ENCODE measurements around the gene RNF5.
A peak's percentile ranks its signal among the peaks of the same experiment; 100 is the strongest.
"Not testable (repeated sequence)": the region's sequence is repeated elsewhere in the genome, so short reads cannot be mapped to it uniquely, and the experiment has no call there.

RNF5 gene

DNA sequence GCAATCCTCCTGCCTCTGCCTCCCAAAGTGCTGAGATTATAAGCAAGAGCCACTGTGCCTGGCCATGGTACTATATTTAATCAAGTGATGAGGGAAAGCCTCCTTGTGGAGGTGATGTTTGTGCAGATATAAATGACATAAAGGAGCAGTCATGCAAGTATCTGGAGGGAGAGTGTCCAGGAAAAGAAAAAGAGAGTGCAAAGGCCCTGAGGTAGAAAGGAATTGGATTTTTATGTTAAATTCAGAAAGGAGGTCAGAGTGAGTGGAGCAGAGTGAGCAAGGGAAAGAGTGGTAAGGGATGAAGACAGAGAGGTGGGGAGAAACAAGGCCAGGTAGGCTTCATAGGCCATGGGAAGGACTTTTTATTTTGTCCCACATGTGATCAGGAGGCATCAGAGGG is 40.8 kb upstream of the RNF5 start:
- no peak for DNase-seq (ENCODE audit: low read depth)
- TF ChIP-seq, protein P1, sequence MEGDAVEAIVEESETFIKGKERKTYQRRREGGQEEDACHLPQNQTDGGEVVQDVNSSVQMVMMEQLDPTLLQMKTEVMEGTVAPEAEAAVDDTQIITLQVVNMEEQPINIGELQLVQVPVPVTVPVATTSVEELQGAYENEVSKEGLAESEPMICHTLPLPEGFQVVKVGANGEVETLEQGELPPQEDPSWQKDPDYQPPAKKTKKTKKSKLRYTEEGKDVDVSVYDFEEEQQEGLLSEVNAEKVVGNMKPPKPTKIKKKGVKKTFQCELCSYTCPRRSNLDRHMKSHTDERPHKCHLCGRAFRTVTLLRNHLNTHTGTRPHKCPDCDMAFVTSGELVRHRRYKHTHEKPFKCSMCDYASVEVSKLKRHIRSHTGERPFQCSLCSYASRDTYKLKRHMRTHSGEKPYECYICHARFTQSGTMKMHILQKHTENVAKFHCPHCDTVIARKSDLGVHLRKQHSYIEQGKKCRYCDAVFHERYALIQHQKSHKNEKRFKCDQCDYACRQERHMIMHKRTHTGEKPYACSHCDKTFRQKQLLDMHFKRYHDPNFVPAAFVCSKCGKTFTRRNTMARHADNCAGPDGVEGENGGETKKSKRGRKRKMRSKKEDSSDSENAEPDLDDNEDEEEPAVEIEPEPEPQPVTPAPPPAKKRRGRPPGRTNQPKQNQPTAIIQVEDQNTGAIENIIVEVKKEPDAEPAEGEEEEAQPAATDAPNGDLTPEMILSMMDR (conservative IDR thresholded peaks at IDR 0.05; ENCODE audit: low read depth, low read length): no peak
- no peak overlapping the region for H3K4me3 ChIP-seq (ENCODE audit: low read length)

DNA sequence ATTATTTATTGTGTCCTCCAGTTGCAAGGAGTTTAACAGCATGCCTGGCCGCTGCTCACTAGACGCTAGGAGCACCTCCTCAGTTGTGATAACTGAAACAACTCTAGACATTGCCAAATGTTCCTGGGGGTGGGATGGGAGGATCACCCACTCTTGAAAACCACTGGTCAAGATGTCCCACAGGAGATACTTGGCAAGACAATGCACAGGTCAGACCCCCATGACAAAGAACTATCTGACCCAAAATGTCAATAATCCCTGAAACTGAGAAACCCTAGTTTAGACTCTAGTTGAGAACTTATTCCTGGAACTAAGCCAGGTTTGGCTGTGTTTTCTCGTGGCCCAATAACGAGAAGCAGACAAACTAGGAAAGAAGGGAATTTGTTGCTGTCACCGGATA is 38.6 kb upstream of the RNF5 start:
- TF ChIP-seq, protein P1 (conservative IDR thresholded peaks at IDR 0.05; ENCODE audit: low read depth, low read length): no peak
- DNase-seq (ENCODE audit: low read depth): no peak
- H3K4me3 ChIP-seq (ENCODE audit: low read length): no peak overlapping the region

DNA sequence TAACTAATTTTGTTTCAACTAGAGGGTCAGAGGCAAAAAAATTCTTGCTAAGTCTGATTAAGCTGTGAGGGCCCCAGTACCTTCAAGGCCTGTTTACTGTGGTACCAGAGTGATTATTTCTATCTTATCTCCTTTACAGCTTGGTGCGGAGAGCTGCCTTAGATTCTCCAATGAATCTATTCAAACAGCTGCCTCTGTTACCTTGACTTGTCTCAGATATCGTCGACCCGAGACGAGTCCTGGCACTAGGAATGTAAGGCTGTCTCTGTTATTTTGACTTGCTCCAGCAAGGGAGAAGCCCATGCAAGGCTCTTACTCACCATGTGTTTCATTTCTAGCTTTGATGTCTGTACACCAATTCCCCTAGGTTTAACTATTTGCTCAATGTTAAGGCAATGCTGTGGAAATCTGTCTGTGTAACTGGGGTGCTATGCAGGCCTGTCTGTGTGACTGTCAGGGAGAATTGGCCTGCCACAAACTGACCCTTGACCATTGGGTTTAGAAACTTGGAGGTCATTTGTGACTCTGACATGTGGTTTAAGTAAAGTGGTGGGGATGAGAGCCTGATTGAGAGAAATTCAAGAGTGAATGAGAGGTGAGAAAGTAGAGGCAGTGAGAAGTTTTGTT is 37.7 kb upstream of the RNF5 start:
- no peak for DNase-seq (ENCODE audit: low read depth)
- TF ChIP-seq, protein P1 (conservative IDR thresholded peaks at IDR 0.05; ENCODE audit: low read depth, low read length): no peak
- no peak overlapping the region for H3K4me3 ChIP-seq (ENCODE audit: low read length)

DNA sequence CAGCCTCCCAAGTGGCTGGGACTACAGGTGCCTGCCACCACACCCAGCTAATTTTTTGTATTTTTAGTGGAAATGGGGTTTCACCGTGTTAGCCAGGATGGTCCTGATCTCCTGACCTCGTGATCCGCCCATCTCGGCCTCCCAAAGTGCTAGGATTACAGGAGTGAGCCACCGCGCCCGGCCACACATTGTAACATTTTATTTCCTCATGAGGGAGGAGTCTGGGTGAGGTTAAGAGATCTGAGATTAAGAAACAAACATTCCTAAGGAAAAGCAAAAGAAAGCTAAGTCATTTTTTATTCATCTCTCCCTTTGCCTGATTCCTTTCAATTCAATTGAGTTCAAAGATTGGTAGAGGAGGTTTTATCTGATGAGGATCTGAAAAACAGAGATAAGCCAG is 34.0 kb upstream of the RNF5 start:
- not testable (repeated sequence) for H3K4me3 ChIP-seq (ENCODE audit: low read length); DNase-seq (ENCODE audit: low read depth)

DNA sequence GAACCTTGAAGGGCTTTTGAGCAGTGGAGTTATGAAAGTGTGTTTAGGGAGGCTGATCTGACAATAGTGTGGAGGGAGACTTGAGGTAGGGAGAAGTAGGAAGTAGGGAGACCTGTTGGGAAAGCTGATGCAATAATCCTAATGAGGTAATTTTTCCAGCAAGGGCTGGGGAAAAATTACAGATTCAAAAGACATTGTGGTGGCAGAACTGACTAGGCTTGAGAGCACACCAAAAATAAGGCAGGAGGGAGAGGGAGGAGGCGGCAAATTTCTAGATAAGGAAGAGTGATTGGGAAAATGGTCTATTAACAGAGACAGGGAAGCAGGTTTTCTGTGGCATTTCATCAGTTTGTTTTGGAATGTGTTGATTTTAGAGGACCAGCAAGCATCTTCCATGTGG is 31.9 kb upstream of the RNF5 start:
- H3K4me3 ChIP-seq (ENCODE audit: low read length): no peak overlapping the region
- TF ChIP-seq, protein P1 (conservative IDR thresholded peaks at IDR 0.05; ENCODE audit: low read depth, low read length): no peak
- no peak for DNase-seq (ENCODE audit: low read depth)

DNA sequence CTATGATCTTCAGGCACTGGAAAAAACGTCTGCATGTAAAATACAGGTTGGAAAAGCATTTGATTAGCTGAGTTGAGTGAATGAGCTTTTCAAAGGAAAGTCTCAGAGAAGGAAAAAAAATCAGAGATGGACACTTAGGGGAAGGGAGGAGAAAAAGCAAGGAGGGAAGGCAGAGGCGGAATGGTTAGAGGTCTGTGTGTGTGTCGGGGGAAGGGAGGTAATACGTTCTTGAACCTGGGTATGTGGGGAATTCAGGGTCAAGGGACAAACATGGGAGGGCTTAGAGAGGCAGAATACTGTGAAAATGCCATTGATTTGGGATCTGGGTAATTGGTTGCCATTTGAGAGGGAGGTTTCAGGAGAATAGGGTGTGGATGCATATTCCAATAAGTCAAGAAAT is 31.5 kb upstream of the RNF5 start:
- TF ChIP-seq, protein P1 (conservative IDR thresholded peaks at IDR 0.05; ENCODE audit: low read depth, low read length): no peak
- H3K4me3 ChIP-seq (ENCODE audit: low read length): no peak overlapping the region
- no peak for DNase-seq (ENCODE audit: low read depth)

DNA sequence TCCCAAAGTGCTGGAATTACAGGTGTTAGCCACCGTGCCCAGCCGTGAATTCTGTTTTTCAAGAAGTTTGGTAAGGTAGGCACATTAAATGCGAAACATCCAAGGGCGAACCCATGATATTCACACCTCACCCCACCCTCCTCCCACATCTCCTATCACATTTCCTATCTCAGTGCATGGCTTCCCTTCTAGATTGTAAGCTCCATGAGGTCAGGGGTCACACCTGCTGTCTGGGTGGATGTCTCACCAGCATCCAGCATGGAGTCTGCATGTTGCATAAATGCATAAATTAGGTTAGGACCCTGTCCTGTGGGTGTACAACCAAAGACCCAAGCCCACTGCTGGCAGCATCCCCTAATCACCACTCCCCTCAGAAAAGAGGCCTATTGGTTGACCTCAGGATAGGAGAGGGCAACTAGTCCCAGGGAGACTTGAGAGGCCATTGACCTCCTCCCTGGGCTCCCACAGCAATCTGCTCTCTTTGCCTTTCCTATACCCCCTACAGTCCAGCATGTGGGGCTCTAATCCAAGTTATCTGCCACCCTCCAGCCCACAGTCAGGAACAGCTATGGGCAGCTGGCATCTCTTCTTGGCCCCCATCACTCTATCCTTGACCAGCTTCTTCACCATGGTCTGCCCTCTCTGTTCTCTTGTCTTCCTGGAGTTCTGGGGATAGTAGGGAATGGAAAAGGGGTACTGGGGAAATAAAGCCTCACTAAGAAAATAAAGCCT is 30.6 kb upstream of the RNF5 start:
- no peak for DNase-seq (ENCODE audit: low read depth)
- peak overlapping the region; percentile 56 for H3K4me3 ChIP-seq (ENCODE audit: low read length)
- TF ChIP-seq, protein P1 (conservative IDR thresholded peaks at IDR 0.05; ENCODE audit: low read depth, low read length): no peak

All from retinal pigment epithelial cell (primary cell).